Vagina (tissue), 2 donors: ENCODE data around the gene SPATA6L.

Experiments used
- CTCF ChIP-seq, 3 experiments: fragments of 450-650 bp in 2 of 3; fragments of 200-600 bp in 1 of 3; sonication (generic) in 1 of 3; IDR thresholded peaks; one replicate each; pipeline ENCODE4 v1.5.1; 2017 to 2019; ENCODE audit warnings: antibody characterized with exemption in 3 of 3, mild to moderate bottlenecking in 2 of 3, moderate library complexity in 2 of 3
- POLR2A ChIP-seq, 2 donors: fragments of 450-650 bp; IDR thresholded peaks; one replicate each; pipeline ENCODE4 v1.6.1; 2017; ENCODE audit warnings: antibody characterized with exemption in 2 of 2, mild to moderate bottlenecking in 2 of 2, moderate library complexity in 2 of 2
- POLR2AphosphoS5 ChIP-seq, 2 donors: sonication (generic); formaldehyde crosslinking; IDR thresholded peaks; one replicate each; pipeline ENCODE4 v1.9.0; 2017; ENCODE audit warnings: antibody characterized with exemption in 2 of 2, mild to moderate bottlenecking in 2 of 2, low read depth in 1 of 2; ENCODE audit not compliant: insufficient read depth in 1 of 2

- no peak for TF ChIP-seq POLR2AphosphoS5 (IDR thresholded peaks at IDR 0.05; ENCODE audit: insufficient read depth in 1 of 2, low read depth in 1 of 2)
- no peak for TF ChIP-seq CTCF (IDR thresholded peaks at IDR 0.05)
- no peak for TF ChIP-seq POLR2A (IDR thresholded peaks at IDR 0.05)
These were observed 20.3 kb upstream of the SPATA6L start for GRCh38 chr9:4686584-4686983.
